Measurements from ENCODE around the gene BMI1.
A peak's percentile ranks its signal among the peaks of the same experiment; 100 is the strongest.

The BMI1 gene

GRCh38 chr10:22321156-22321923, 441 bp downstream of the BMI1 start:
- DNase-seq: no peak

GRCh38 chr10:22321924-22322640, 1.2 kb downstream of the BMI1 start:
- DNase-seq: no peak

GRCh38 chr10:22322641-22323160, 1.8 kb downstream of the BMI1 start:
- no peak for DNase-seq

- no peak for DNase-seq
These were observed 2.8 kb downstream of the BMI1 start for GRCh38 chr10:22323538-22324305.

- DNase-seq: no peak
These were observed 3.5 kb downstream of the BMI1 start for GRCh38 chr10:22324413-22324812.

- no peak for DNase-seq
These were observed 4.0 kb downstream of the BMI1 start for GRCh38 chr10:22324893-22325271.

- no peak for DNase-seq
These were observed 4.6 kb downstream of the BMI1 start for GRCh38 chr10:22325272-22326144.

GRCh38 chr10:22326145-22326702, 5.3 kb downstream of the BMI1 start:
- DNase-seq: no peak

- DNase-seq: no peak
These were observed 8.3 kb downstream of the BMI1 start for GRCh38 chr10:22329150-22329549.

GRCh38 chr10:22332116-22332692, 11.3 kb downstream of the BMI1 start:
- DNase-seq: no peak

- no peak for DNase-seq
These were observed 12.5 kb downstream of the BMI1 start for GRCh38 chr10:22333167-22333974.

- DNase-seq: no peak
These were observed 13.0 kb downstream of the BMI1 start for GRCh38 chr10:22333975-22334282.

GRCh38 chr10:22334414-22335172, 13.7 kb downstream of the BMI1 start:
- DNase-seq: no peak

GRCh38 chr10:22335173-22335933, 14.5 kb downstream of the BMI1 start:
- no peak for DNase-seq

- no peak for DNase-seq
These were observed 17.4 kb downstream of the BMI1 start for GRCh38 chr10:22338185-22338900.

- no peak for DNase-seq
These were observed 18.0 kb downstream of the BMI1 start for GRCh38 chr10:22338931-22339330.

GRCh38 chr10:22339761-22340328, 18.9 kb downstream of the BMI1 start:
- peak; percentile 51 for DNase-seq
